HG02642 (cell line): ENCODE data around the gene IL17RD.
"Not testable (repeated sequence)": the region's sequence is repeated elsewhere in the genome, so short reads cannot be mapped to it uniquely, and the experiment has no call there.

Source experiments
- ATAC-seq: cut with Tn5 transposase; IDR thresholded peaks from one replicate; pipeline ENCODE4 v1.9.1; 2021; ENCODE audit warnings: mild to moderate bottlenecking; ENCODE audit not compliant: unreplicated experiment, poor library complexity

Gene IL17RD

DNA sequence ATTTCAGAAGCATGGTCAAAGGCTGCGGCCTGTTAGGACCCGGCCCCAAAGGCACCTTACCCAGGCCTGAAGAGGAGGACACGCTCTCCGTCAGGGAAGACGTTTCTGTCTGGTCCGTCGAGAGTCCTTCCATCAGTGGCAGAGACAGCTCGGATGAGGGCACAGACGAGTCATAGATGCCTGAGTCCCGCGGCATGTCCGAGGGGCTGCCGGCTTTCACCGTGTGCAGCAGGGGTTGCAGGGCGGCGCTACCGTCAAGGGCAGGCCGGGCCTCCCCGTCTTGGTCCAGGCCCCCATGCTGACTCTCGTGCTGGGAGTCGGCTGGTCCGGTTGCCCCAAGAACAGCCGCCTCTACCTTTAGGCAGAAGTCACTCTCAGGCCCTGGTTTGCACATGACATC, 67.6 kb downstream of the IL17RD start:
- no peak for ATAC-seq

DNA sequence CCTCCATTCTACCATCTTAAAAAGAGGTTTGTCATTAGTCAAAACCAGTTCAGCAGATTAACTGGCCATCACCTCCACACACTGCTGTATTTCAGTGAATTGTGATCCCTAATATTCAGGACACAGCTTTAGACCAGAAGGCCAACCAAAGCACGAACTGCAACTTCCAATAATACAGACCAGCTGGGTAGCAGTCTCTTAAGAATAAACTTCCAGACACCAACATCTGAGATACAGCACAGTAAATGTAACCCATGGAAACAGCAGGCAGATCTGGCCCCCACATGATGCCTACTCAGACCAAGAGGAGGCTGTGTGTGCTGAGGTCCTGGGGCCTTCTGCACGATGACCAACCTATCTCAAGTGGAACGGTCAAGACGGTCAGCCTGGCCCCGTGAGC, 69.8 kb downstream of the IL17RD start:
- ATAC-seq: no peak

DNA sequence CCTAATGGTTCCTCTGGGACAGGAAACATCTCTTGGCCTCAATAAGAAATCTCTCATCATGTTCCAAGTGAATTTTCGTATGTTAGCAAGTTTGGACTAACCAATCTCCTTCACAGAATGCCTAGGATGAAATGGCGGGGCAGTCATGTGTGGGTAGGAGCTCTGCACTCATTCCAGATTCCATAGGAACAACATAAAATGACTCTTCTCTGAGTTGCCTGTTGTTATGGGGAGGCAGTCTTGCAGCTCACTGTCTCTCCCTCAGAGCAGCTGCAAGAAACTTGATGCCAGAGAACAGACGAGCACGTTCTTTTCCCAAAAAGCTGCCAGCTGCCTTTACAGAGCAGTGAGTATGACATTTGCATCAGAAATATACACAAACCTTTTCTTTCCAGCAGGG, 70.6 kb downstream of the IL17RD start:
- no peak for ATAC-seq

DNA sequence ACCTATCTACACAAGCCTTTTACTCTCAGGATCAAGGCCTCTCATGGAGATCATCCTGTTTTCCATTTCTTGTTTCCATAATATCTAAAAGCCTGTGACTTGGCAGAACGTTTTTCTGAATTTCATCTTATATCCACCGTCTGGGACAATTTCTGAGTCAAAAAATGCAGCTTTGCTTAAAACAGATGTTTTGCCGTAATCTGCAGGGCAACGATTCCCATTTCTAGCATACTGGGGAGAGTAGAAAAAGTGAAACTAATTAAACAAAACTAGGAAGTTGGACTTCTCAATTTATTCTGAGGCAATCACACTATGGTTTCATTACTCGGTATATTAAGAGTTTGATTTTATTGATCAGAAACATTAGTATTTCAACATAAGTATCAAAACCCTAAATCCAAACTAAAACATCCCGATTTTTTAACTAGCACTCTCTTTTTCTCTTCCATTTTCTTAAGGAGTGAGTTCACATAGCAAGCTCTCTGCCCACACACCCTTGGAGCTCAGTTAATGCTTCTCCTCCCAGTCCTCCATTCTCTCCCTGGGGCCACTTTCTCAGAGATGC, 71.1 kb downstream of the IL17RD start:
- ATAC-seq: no peak

DNA sequence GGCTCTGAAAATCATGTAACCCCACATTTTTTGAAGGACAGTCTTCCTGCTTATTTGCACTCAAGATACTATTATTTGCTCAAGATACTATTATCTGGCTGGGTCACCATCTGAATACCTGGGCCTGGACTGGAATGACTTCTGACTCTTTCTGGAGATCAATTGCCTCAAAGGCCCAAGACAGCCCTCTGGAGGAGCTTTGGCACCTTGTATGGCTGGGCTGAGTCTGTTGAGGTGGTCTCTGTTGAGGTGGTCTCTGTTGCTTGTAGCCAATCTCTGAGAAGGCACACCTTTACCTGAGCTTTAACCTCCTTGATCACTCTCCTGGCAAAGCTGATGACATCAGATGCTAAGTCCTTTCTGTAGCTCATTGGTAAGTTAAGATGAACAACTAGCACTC, 71.7 kb downstream of the IL17RD start:
- no peak for ATAC-seq

DNA sequence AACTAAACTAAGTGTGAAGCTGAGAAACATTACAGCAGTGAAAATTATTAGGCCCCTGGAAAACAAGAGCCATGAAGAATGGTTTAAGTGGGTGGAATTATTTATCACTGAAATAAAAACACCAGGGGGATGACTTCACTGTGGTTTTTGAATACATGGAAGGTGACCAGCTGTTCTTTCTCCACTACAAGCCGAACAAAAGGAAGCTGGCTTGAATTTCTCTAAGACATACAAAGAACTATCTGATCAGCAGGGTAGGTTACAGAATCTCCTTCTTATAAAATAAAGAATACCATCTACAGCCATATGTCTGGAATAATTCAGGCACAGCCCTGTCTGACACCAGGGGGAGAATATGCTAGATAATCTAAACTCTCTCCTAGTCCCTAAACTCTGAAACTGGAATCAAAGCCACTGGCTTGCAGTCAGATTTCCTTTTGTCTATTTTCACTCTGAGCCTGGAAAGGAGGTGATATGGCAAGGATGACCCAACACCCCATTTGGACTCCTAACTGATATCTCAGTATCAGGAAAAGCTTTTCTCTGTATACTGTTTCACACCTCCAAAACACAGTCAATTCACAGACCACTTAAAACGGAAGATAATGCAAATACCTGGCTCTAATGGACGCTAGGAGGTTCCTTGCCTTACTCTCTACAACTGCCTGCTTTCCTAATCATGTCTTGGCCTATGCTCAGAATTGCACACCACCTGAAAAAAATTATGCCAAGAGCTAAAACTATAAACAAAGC, 73.5 kb downstream of the IL17RD start:
- ATAC-seq: no peak

DNA sequence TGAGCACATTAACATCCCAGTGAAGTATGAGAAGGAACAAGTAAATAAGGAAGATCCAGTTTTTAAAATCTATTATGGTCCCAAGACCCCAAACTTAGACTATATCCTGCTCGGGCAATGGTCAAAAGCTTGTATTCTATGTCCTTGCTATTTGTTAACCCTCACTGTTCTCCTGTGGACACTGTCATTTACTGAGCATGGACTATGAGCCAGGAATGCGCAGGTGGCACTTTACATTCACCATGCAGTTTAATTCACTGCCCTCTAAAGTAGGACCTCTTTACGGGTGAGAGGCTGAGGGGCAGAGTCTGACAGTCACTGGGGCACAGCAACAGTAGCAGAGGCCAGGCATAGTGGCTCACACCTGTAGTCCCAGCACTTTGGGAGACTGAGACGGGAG, 76.1 kb downstream of the IL17RD start:
- no peak for ATAC-seq

DNA sequence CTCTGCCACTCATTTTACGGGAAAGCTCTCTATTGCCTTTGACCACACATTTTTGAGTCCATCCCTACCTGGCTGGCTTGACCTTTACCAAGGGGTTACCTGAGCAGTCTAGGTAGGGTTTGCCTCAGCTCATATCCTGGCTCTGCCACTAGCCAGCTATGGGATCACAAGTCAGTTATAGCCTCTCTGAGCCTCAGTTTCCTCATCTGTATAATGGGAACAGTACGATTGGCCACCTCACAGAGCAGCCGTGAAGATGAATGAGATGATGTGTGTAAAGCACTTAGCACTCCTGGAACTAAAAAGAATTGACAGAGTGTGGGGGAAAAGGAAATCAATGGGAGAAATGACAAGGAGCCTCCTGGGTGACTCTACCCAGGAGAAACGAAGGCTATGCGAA, 76.7 kb downstream of the IL17RD start:
- no peak for ATAC-seq

DNA sequence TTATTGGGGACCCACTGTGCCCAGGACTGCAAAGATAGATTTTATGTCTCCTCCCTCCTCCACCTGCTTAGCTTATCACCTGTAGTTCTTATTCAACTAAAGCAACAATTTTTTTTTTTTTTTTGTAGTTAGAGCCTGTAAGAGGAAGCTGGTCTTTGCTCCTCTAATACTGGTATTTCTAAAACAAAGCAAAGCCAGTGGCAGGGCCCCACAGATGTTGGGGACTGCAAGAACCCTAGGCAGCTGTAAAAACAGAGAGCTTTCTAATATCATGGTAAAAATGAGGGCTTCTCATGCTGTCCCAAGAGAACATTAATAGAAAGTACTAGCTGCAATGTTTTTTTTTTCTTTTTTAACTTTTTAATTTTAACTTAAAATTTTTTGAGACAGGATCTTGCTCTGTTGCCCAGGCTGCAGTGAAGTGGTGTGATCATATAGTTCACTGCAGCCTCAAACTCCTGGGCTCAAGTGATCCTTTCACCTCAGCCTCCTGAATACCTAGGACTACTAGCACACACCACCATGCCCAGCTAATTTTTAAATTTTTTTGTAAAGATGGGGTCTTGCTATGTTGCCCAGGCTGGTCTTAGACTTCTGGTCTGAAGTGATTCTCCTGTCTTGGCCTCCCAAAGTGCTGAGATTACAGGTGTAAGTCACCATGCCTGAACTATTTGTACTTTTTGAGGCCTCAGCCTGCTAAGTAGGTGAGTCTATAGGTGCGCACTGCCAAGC, 77.6 kb downstream of the IL17RD start:
- ATAC-seq: no peak

DNA sequence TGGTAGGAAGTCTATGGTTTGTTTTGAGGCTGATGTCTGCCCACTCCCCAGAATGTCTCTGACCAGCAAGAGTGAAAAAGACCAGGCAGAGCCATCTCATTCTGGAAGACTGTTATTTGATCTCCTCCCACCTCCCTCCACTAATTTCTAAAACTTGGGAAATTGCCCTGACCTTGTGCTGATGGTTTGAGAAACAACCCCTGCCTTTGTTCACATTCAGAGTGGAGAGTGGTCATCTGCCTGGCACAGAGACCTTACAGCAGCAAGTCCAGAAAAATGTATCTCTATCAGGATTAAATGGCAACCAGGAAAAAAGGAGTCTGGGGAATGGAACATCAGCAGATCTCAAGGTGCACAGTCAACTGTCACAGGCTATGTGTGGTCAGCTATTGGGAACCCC, 79.0 kb downstream of the IL17RD start:
- no peak for ATAC-seq

DNA sequence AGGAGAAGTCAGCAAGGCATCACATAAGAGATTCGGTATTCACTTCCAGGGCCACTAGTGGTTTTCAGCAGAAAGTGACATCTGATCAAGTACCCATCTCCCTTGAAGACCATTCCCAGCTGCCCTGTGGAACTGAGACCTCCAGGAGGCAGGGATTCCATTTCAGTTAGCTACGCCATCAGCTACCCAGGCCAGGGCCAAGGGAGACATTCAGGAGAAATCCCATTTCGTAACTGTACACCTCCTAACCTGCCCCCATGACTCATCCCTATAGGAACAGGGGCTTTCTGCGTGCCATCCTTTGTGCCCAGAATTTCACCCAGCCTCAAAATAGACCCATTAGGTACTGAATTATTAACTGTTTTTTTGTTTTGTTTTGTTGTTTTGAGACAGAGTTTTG, 79.9 kb downstream of the IL17RD start:
- no peak for ATAC-seq

DNA sequence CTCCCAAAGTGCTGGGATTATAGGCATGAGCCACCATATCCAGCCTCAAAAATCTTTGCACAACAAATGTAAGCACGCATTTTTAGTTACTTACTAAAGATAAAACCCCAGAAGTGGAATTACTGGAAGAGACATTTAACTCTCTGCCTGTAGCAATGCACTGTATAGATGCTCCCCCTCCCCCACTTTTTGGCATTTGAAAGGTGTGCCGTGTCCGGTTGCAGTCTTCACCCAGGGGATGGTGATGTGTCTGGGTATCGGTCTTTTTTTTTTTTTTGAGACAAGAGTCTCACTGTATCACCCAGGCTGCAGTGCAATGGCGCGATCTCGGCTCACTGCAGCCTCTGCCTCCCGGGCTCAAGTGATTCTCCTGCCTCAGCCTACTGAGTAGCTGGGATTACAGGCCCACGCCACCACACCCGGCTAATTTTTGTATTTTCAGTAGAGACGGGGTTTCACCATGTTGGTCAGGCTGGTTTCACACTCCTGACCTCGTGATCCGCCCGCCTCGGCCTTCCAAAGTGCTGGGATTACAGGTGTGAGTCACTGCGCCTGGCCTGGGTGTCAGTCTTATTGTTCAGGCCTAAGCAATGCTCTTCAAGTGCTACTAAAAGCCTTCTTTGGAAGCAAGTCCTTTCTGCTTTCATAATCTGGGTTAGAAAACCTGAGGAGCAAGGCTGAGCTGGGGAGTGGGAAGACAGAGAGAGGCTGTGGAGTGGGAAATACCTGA, 81.7 kb downstream of the IL17RD start:
- ATAC-seq: not testable (repeated sequence)

DNA sequence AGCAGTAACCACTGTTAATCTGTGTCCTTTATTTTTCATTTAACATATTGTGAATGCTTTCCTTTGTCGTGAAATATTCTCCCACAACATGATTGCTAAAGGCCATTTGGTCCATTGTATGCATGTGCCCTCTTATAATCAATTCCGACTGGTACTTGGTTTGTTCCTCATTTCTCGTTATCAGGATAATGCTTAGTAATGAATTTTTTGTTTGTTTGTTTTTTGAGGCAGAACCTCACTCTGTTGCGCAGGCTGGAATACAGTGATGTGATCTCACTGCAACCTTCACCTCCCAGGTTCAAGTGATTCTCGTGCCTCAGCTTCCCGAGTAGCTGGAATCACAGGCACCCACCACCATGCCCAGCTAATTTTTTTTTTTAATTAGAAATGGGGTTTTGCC, 82.7 kb downstream of the IL17RD start:
- no peak for ATAC-seq

DNA sequence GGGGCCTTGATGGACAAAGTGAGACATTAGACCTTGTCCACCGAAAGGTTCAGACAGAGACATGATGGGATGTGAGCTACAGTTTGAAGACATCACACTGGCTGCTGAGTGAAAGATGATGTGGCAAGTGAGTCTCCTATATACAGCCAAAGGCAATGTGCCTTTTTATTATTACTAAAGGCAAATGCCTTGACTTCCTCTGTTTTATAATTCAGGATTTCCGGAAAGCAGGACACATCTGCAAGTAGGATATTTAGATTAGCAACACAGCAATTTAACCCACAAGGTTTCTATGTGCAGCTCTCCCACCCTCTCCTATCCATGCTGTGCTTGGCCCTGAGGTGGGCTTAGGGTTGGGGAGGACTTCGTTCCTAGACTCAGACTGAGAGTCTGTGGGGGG, 84.0 kb downstream of the IL17RD start:
- no peak for ATAC-seq

DNA sequence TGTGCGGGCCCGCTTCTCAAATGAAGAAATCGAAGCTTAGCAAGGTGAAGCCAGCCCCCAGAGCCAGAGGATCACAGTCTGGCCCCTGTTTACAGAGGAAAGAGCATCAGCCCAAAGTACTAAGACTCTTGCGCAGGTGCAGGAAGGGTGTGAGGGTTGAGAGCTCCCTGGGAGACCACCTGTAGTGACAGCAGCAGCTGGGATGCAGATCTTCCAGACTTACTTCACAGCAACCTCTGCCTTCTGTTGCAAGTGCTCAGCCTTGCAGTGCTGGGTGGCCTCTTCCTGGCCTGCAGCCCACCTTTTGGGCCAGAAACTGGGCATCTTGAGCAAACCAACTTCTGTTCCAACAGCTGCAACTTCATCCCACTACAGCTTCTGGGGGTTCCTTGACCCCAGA, 85.0 kb downstream of the IL17RD start:
- ATAC-seq: no peak

DNA sequence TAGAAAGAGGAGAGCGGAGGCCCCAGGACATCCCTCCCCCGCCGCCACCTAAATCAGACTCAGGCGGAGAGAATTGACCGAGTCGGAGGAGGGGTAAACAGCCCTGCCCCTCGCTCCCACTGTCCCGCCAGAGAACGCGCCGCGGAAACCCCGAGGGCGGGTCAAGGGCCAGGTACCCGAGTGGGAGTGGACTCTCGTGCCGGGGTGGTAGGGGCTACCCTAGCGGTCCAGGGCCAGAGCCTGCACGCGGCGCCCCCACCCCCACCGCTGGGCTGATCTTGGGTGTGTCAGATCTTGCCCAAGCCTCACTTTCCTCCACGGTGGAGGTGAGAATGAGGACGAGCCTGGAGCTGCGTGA, 85.7 kb downstream of the IL17RD start:
- ATAC-seq: no peak

DNA sequence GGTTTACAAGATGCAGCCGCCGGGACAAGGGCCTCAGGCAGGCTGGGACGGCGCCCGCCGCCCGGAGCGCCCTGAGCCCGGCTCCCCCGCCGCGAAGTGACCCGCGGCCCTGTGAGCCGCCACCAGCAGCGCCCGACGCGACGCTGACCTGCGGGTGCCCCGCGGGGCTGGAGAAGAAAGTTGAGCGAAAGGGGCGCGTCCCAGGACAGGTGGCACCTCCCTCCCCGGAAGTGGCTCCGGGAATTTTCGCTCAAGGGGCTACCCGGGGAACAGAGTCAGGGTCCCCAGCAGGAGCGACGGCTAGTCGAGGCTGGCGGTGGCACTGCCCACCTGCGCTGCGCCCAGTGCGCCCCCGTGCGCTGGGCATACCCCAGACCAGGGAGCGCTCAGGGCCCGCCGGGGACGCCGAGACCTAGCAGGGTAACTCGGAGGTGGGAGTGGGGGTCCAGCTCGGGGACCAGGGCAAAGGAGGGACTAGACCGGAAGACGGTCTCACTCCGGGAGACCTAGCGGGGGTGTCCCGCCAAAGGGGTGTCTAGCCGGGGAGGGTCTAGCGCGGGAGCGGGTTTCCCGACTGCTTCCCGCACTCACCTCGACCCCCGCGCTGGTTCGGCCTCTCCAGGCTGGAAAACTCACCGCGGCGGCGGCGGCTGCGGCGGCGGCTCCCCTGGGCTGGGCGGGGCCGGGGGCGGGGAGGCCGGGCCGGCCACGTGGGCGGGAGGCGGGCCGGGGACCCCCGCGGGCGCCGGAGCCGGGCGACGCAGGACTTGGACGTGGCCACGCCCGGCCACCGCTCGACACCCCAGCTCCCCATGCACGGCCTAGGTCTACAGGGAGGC, 86.3 kb downstream of the IL17RD start:
- no peak for ATAC-seq

DNA sequence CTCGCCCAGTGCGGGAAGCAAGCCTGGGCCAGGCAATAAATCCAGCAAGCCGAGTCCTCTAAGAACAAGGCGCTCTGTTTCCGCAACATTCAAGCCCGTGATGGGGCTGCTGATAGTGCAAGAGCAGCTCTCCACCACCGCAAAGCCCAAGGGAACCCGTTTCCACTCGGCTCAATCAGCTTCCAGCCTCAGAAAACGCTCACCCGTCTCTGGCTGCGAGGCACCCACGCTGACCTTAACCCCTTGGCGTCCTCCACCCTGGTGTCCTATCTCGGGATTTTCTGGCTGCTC, 86.9 kb downstream of the IL17RD start:
- no peak for ATAC-seq

DNA sequence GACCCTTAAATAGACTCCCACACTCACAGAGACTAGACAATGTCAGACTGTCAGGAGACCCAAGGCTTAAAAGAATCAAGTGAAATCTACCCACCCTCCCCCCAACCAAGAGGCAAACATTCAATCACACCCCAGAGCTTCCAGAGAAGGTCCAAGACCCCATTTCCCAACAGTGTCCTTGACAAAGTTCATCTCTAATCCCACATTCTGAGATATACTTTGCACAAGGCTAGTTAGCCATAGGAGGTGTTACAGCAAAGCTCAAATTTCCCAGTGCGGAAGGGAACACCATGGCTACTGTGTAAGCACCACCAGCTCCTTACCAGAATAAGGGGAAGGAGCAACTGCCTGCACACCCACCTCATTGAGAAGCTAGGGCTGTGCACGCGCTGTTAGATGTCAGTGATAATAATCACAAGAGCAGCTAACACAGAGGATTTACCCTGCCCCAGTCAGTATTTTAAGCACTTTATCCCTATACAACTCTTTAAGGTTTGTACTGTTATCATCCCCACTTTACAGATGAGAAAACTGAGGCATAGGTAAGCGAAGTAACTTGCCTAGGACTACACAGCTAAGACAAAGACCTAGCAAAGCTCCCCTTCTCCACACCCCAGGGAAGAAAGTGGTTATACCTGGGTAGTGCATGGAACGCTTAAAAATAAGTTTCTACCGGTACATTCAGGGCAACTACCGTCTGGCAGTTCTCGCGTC, 87.4 kb downstream of the IL17RD start:
- ATAC-seq: no peak

DNA sequence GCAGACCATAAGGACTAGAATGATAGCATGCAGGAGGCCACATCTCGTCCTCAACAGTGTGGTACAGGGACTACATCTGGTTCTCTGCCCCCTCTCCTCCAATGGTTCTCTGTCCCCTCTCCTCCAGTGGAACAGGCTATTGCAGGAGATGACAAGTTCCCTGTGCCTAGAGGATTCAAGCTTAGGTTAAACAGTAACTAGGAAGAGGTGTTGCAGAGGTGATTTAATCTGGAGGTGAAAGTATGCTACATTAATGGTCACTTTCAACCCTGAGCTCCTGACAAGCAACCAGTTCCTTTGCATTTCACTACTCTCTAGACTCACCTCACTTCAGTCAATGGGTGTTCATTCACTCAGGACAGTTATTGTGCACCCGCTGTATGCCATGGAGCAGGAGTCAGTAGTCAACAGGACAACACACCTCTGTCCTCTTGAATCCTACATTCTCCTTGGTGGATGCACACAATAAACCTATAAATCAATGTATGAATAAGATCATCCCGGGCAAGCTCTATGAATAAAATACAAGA, 88.7 kb downstream of the IL17RD start:
- ATAC-seq: no peak
